GM12878 (cell line): Measurements from ENCODE around the gene CCNJL. TPM values are rescaled to one million over a fixed set of nuclear protein-coding genes. Genes with fewer than 3 reads are reported as not detected.

Experiments used
- ATAC-seq: fragments of 200-7000 bp; cut with Tn5 transposase; 3 replicates; pipeline ENCODE4 v1.9.1; 2020; ENCODE audit warnings: mild to moderate bottlenecking, moderate library complexity
- BruUV-seq: library from RNA; stranded (reverse); fragments of 400-500 nt; replicated peaks from 2 replicates; lab custom pipeline; 2021; lab: Mats Ljungman, UMichigan
- CTCF ChIA-PET: fragments of 300-600 bp; sonication (Branson Sonifier 250); formaldehyde crosslinking; extraction: SDS; loops from one replicate; lab custom pipeline; 2021; ENCODE audit warnings: inconsistent platforms; lab: Yijun Ruan, JAX
- POLR2A ChIA-PET: fragments of 350-600 bp; formaldehyde crosslinking; extraction: SDS; loops from one replicate; lab custom pipeline; 2021; ENCODE audit warnings: inconsistent platforms; lab: Charles Lee
- RAD21 ChIA-PET: fragments of 300-600 bp; sonication (Branson Sonifier 250); formaldehyde crosslinking; loops from one replicate; lab custom pipeline; 2023; ENCODE audit warnings: antibody characterized with exemption; ENCODE audit not compliant: unreplicated experiment; lab: Charles Lee
- SMC1A ChIA-PET: fragments of 300-600 bp; sonication (Branson Sonifier 250); formaldehyde crosslinking; loops from one replicate; lab custom pipeline; 2023; ENCODE audit not compliant: unreplicated experiment, uncharacterized antibody; lab: Charles Lee
- DNase-seq: peaks from one replicate; pipeline ENCODE4 v3.0.0-alpha.2; 2011; ENCODE audit warnings: low read depth, low spot score
- FAIRE-seq: peaks from 3 replicates; lab custom pipeline; 2011; peaks lifted over from hg19 to GRCh38; lab: Jason Lieb, UNC
- H2AFZ ChIP-seq: 2 replicates; pipeline ENCODE4 v1.6.0; 2011; ENCODE audit warnings: low read depth, low read length, control low read depth; ENCODE audit not compliant: control insufficient read depth
- H3K27ac ChIP-seq: 2 replicates; pipeline ENCODE4 v1.5.1; 2011; ENCODE audit warnings: control low read depth; ENCODE audit not compliant: control insufficient read depth, insufficient read depth
- H3K27me3 ChIP-seq, 2 experiments: replicated peaks in 1 of 2; 2 replicates each; pipeline versions ENCODE4 v1.6.0 to v1.6.1; 2011; ENCODE audit warnings: low read length in 1 of 2; ENCODE audit not compliant: control insufficient read depth in 2 of 2, insufficient read depth in 2 of 2
- H3K36me3 ChIP-seq, 2 experiments: 2 replicates each; pipeline ENCODE4 v1.5.1; 2011; ENCODE audit warnings: low read length in 1 of 2; ENCODE audit not compliant: control insufficient read depth in 2 of 2, insufficient read depth in 2 of 2
- H3K4me1 ChIP-seq: 2 replicates; pipeline ENCODE4 v1.6.1; 2011; ENCODE audit warnings: mild to moderate bottlenecking, low read length, moderate library complexity, mixed read lengths; ENCODE audit not compliant: control insufficient read depth, insufficient read depth
- H3K4me2 ChIP-seq: 2 replicates; pipeline ENCODE4 v1.6.0; 2011; ENCODE audit warnings: control low read depth; ENCODE audit not compliant: control insufficient read depth, insufficient read depth
- H3K4me3 ChIP-seq: fragments of 200-600 bp; sonication (generic); 2 replicates; pipeline ENCODE4 v1.5.1; 2016
- H3K79me2 ChIP-seq: 2 replicates; pipeline ENCODE4 v1.6.0; 2011; ENCODE audit warnings: low read length; ENCODE audit not compliant: control insufficient read depth, insufficient read depth
- H3K9ac ChIP-seq: 2 replicates; pipeline ENCODE4 v1.8.0; 2011; ENCODE audit warnings: low read length, control low read depth, mixed read lengths; ENCODE audit not compliant: control insufficient read depth, insufficient read depth
- H3K9me3 ChIP-seq: replicated peaks from 3 replicates; pipeline ENCODE4 v1.5.1; 2011; ENCODE audit warnings: mild to moderate bottlenecking, low read length; ENCODE audit not compliant: control insufficient read depth, insufficient read depth
- H4K20me1 ChIP-seq: 2 replicates; pipeline ENCODE4 v1.6.0; 2011; ENCODE audit not compliant: control insufficient read depth, insufficient read depth
- BHLHE40 ChIP-seq, 2 experiments: fragments of 450-650 bp in 1 of 2; IDR thresholded peaks; 2 replicates each; pipeline ENCODE4 v1.6.1; 2011 to 2017; ENCODE audit warnings: low read depth in 2 of 2, borderline replicate concordance in 1 of 2, improper control_type of control experiment in 1 of 2, low read length in 1 of 2, mild to moderate bottlenecking in 1 of 2
- CEBPB ChIP-seq, 2 experiments: fragments of 150-350 bp in 1 of 2; IDR thresholded peaks; 2 replicates each; pipeline ENCODE4 v1.6.1; 2012 to 2014; ENCODE audit warnings: low read depth in 2 of 2, low read length in 2 of 2, borderline replicate concordance in 1 of 2, inconsistent platforms in 1 of 2
- WGBS: methylation state at CpG from one replicate; pipeline ENCODE4 v1.1.6; 2016; ENCODE audit warnings: low lambda C conversion rate; ENCODE audit not compliant: insufficient replicate concordance, insufficient coverage; ENCODE audit errors: missing lambda C conversion rate; 5-methylcytosine and 5-hydroxymethylcytosine counted together
- in situ Hi-C: fragments of 300-500 bp; cut with MboI; formaldehyde crosslinking; loops from 9 replicates; pipeline ENCODE4 v1.14.3; 2018; ENCODE audit warnings: mixed read lengths
- intact Hi-C: fragments of 100-400 bp; cut with micrococcal nuclease; formaldehyde crosslinking; loops from one replicate; pipeline ENCODE4 v1.14.2; 2022; ENCODE audit not compliant: unreplicated experiment
- polyA plus RNA-seq, 11 experiments: library from polyadenylated mRNA; depleted of rRNA in 4 of 11; unstranded in 6 of 11; stranded (reverse) in 5 of 11; fragments of >200 nt; fragmentation: Nextera tagmentation in 4 of 11; fragmentation: Illumina TruSeq in 1 of 11; extraction: Ambion mirVana in 4 of 11; extraction: Trizol in 1 of 11; gene quantifications; 1 replicate in 1 of 11; 2 replicates in 10 of 11; pipeline versions ENCODE4 v1.2.1 to v1.2.3, GENCODE V29; 2011 to 2016; ENCODE audit warnings: inconsistent platforms in 2 of 11, missing spikeins in 2 of 11, low read depth in 1 of 11
- total RNA-seq, 4 experiments: library from RNA; depleted of rRNA in 3 of 4; stranded (reverse); fragments of >200 nt in 3 of 4; fragmentation: Illumina TruSeq in 1 of 4; extraction: Trizol in 1 of 4; gene quantifications; 2 replicates each; pipeline versions ENCODE4 v1.2.1 to v1.2.3, GENCODE V29; 2013 to 2021

Gene CCNJL
- total and polyA plus RNA-seq, 10 of the 15 experiments (the other 5 are each of a cell fraction or from before 2014, with no cell fraction given), result 0.09 to 0.20 (median 0.10) TPM; not detected in 7

DNA sequence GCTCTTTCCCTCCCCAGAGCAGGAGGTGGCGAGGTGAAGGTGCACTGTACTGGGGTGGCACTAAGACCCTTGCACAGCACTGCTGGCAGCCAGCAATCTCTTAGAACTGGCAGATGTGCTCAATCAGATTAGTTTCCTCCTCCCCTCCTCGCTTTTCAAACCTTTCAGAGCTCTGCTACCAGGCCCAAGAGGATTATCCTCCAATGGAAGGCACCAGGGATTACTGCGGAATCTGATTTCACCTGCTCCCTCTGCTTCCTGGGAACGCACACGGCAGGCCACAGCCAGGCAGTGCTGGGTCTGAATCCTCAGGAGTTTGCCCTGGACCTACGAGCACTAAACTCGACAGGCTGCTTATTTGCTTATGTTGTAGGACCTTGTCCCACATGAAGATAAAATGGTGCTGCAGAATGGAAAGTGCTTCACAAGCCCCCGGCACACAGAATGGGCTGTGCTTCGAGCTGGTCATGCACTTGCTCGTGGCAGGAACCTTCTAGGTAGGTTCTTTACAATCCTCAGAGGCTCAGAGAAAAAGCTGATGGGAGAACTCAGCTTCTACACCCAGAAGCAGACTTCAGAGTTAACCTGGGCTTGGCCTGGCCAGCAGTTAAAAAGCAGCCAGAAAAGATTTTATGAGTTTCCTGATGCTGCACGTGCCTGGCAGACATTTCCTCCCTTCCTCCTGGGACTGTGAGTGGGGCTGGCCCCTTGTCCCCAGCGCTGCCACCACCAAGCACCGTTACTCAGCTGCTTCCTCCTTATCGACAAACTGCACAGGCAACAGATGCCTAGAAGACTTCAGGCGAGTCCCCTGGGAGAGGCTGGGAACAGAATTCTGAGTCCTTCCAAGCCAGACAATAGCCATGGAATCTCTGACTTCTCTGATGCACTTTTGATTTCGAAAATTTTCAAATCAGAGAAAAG is 50.0 kb downstream of the CCNJL start:
- Histone ChIP-seq H3K79me2 (no peaks in the 10 kb centered on the region), H3K27me3 (no peaks in the 10 kb centered on the region; a peak in 1 of 4 replicates), H3K27ac (no peak overlapping the region), H3K4me1 (peaks cover 9% of the 10 kb centered on the region), H4K20me1 (no peaks in the 10 kb centered on the region), H3K4me2 (no peak overlapping the region), H3K36me3 (no peaks in the 10 kb centered on the region), H3K9me3 (no peaks in the 10 kb centered on the region), H3K4me3 (no peak overlapping the region), H3K9ac (no peak overlapping the region), H2AFZ (peak overlapping the region; percentile 9; the same call in 1 of the 2 replicates)
- ChIA-PET POLR2A (no interaction called here), CTCF (interaction anchor here (1.0 to 2.0 kb wide), 3 partner anchors 9 to 93 kb away, joined by 3 to 6 read pairs (median 3); no protein-coding TSS in a partner anchor), RAD21 (interaction anchor here (0.9 kb wide), 1 partner anchor 23 kb away, joined by 3 read pairs; no protein-coding TSS in a partner anchor), SMC1A (interaction anchor here (0.6 kb wide), 1 partner anchor 49 kb away, joined by 3 read pairs; no protein-coding TSS in a partner anchor)
- WGBS, result 18% methylated on average over 16 of the region's 16 CpGs
- TF ChIP-seq BHLHE40 (IDR thresholded peaks at IDR 0.05; ENCODE audit: borderline replicate concordance in 1 of 2, low read depth in 2 of 2, low read length in 1 of 2) (peak; percentile 32 to 71; a peak in 3 of 4 replicates), CEBPB (IDR thresholded peaks at IDR 0.05; ENCODE audit: borderline replicate concordance in 1 of 2, low read depth in 2 of 2, low read length in 2 of 2) (no peak)
- ATAC-seq (peak; percentile 32; the same call in 1 of the 3 replicates), FAIRE-seq (no peak), DNase-seq (no peak)
- intact Hi-C loops (no loop called here), in situ Hi-C loops (no loop called here)
- BruUV-seq, result no TSS peak
